ENCODE results near the gene HDGFL3.
"Not testable (repeated sequence)": the region's sequence is repeated elsewhere in the genome, so short reads cannot be mapped to it uniquely, and the experiment has no call there.

The HDGFL3 gene

GRCh38 chr15:83193721-83194120 lies 13.9 kb downstream of the HDGFL3 start:
- no peak for DNase-seq

GRCh38 chr15:83192742-83193141 lies 14.9 kb downstream of the HDGFL3 start:
- DNase-seq: no peak

DNA sequence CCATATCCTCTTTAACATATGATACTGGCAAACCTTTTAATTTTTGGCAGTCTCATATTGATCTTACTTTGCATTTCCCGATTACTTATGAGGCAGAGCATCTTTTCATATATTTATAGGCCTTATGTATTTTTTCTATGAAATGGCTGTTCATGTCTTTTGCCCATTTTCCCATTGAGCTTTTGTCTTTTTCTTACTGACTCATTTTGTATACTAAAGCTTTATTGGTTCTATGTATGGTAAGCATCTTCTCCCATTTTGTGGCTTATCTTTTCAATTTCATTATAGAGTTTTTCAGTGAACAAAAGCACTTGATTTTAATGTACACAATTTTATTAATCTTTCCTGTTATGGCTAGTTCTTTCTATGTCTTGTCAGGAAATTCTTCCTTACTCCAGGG lies 17.2 kb downstream of the HDGFL3 start:
- no peak for DNase-seq

DNA sequence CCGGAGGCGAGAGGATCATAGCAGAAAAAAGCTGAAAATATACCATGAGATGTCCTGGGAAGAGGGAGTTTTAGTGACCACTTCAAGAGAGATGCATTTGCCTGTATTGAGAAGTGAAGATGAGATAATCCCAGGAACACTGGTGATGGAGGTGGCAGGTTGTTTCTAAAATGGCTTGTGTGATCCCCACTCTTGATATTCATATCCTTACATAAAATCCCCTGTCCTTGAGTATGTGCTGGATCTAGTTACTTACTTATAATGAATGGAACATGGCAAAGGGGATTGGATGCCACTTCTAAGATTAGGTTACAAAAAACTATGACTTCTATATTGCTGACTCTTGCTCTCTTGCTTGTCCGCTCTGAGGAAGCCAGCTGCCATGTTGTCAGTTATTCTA lies 22.1 kb downstream of the HDGFL3 start:
- DNase-seq: no peak

DNA sequence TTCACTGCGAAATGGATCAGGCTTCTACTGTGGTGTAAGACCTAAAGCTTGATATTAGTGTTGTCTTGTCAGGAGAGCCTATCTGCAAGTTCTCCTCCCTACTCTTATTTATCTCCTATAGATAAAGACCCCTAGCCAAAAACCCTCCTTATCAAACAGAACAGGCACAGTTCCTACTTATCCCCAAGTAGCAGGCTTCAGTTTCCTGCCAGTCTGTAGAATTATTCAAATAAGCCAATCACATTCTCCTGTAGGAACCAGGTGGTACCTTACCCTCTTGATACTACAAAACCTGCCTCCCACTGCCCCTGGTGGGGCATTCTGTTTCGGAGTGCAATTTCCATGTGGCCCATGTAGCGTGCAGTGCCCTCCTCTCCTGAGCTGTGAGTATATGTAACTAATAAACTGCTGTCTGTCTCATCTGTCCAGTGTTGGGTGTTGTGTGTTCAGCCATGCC lies 28.7 kb downstream of the HDGFL3 start:
- no peak for DNase-seq

DNA sequence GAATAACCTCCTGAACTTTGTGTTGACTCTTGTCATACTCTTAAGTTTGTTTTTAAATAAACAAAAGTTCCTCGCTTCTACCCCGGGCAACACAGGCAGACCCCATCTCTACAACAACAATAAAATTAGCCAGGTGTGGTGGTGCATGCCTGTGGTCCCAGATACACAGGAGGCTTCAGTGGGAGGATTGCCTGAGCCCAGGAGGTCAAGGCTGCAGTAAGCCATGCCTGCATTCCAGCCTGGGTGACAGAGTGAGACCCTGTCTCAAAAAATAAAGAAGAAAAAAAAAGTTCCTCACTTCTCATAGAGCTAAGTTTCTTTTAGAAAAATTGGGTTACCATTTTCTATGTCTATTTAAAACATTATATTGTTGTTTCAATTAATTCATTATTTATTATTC lies 29.2 kb downstream of the HDGFL3 start:
- DNase-seq: no peak

DNA sequence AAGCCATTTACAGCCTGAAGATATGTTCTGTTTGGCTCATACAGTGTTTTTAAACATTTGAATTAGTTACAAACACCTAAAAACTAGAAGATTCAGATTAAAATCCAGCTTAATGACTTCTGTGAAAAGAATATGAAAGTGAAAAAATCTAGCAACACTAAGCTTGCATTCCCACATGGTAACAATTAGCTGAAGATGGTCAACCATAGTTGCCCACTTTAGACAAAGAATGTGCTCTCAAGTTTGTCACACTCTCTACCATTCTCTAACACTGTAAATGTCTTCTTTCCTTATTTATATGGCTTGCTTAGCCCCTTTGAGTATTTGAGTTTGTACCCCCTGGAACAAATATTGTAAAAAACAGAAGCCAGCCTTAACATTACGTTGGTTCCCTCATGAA lies 32.7 kb downstream of the HDGFL3 start:
- DNase-seq: no peak

DNA sequence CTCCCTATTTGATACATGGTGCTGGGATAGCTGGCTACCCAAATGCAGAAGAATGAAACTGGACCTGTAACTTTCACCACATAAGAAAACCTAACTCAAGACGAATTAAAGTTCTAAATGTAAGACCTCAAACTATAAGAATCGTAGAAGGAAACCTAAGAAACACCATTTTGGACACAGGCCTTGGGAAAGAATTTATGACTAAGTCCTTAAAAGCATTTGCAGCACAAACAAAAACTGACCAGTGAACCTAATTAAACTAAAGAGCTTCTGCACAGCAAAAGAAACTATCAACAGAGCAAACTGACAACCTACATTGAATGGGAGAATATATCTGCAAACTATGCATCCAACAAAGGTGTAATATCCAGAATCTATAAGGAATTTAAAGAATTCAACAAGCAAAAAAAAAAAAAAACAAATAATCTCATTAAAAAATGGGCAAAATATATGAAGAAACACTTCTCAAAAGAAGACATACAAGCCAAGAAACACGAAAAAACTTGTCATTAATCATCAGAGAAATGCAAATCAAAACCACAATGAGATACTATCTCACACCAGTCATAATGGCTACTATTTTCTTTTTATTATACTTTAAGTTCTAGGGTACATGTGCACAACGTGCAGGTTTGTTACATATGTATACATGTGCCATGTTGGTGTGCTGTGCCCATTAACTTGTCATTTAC lies 37.0 kb downstream of the HDGFL3 start:
- no peak for DNase-seq

DNA sequence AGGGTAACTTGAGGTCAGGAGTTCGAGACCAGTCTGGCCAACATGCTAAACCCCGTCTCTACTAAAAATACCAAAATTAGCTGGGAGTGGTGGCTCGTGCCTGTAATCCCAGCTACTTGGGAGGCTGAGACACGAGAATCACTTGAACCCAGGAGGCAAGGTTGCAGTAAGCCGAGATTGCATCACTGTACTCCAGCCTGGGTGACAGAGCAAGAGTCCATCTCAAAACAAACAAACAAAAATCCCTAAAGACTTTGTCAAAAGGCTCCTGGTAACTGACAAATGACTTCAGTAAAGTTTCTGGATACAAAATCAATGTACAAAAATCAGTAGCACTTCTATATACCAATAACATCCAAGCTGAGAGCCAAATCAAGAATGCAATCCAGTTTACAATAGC lies 38.0 kb downstream of the HDGFL3 start:
- not testable (repeated sequence) for DNase-seq

DNA sequence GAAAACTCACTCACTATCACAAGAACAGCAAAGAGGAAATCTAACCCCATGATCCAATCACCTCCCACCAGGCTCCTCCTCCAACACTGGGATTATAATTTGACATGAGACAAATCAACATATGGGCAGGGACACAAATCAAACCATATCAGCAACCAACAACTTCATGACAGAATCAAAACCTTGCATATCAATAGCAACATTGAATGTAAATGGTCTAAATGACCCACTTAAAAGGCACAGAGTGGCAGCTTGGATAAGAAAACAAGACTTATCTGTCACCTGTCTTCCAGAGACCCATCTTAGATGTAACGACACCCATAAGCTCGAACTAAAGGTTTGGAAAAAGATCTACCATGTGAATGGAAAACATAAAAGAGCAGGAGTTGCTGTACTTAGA lies 40.8 kb downstream of the HDGFL3 start:
- no peak for DNase-seq

DNA sequence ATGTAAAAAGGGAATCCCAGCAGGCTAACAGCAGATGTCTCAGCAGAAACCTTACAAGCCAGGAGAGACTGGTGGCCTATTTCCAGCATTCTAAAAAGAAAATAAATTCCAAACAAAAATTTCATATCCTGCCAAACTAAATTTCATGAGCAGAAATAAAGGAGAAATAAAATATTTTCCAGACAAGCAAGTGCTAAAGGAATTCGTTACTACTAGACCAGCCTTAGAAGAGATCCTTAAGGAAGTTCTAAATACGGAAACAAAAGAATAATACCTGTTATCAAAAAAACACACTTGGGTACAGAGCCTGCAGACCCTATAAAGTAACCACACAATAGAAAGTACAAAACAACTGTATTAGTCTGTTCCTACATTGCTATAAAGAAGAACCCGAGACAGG lies 41.4 kb downstream of the HDGFL3 start:
- no peak for DNase-seq

DNA sequence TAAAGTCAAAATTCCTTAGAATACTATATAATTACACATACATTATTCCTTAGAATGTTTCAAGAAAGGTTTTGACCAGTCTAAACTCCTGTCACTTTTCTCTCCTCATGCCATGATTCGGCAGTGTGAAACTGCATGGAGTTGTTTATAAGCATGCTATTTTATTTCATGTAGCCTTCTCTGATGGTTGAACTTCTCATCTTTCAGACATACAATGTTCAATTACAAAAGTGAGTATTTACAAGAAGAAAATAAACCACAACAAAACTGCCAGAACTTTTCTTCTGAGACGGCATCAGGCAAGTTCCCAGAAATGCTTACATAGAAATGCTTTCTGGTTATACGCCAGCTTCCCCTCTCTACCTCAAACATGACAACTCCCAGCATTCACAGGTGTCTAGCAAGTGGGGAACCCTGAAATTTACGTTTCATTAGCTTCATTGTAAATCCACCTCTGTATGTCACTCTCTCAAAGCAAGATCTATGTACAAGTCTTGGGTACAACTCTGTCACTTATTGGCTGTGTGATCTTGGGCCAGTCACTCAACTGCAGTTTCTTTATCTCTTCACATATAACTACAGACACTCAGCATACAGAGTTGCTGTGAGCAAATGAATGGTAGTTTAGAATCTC lies 42.7 kb downstream of the HDGFL3 start:
- DNase-seq: no peak

DNA sequence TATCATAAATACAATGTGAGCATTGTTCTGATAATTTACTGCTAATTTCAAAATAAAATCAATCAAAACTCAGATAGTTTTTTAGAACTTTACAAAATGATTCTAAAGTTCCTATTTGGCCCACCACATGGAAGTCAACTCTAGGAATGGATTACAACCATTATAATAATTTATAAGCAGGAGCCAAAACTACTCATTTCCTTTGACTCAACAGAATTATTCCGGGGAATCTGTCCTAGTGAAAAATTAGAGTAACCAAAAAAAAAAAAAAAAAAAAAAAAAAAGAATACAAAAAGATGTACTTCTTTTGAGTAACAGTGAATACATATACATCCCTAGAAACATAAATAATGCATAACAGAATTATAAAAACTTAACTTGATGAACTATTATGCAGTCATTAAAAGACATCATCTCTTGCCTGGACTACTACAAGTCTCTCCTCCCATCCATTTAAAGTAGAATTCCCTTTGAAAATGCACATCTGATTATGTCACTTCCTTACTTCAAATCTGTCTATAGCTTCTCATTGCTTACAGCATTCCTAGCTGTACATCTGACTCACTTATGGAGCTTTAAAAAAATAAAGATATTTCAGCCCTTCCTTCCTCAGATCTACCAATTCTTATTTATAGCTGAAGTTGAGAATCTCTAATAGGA lies 43.4 kb downstream of the HDGFL3 start:
- DNase-seq: no peak

DNA sequence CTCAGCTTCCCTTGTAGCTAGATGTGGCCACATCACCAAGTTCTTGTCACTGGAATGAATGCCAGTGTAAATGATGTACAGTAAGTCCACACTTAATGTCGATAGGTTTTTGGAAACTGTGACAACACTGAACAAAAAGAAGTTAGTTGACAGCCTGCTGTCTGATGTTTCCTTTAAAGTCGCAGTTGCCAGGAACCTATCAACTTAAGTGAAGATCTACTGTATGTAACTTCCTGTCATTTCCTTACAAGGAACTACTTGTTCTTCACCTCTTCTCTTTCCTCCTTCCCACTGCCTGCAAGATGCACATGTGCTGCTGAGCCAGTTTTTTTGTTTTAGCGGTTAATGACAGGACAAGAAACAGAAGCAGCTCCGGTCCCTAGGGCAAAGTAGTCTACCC lies 44.6 kb downstream of the HDGFL3 start:
- DNase-seq: no peak

GRCh38 chr15:83160741-83161140 lies 46.9 kb downstream of the HDGFL3 start:
- no peak for DNase-seq

DNA sequence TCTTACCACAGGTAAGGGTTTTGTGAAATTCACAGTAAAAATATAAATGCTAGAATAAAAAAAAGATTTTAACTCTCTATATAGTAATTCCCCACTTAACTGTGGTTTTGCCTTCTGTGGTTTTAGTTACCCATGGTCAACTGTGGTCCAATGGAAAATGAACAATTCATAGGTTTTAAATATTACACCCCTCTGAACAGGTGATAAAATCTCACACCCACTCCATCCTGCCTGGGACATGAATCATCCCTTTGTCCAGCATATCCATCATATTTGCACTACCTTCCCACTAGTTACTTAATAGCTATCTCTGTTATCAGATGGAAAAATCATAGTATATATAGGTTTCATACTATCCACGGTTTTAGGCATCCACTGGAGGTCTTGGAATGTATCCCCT lies 49.2 kb downstream of the HDGFL3 start:
- DNase-seq: no peak

DNA sequence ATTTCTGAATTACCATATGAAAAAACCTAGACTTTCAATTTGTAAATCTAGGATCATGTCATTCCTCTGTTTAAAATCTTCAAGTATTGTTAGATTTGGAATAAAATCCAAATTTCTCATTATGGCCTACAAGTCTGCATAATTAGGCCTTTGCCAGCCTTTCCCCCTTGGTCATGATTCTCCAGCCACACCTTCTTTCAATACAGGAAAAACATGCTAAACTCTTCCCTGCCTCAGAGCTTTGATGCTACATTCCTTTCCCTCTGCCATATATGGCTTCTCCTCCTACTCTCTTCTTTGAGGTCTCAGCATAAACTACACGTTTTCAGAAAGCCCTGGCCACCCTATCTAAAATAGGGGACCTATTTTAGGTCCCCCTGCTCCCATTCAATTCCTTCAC lies 51.7 kb downstream of the HDGFL3 start:
- no peak for DNase-seq

DNA sequence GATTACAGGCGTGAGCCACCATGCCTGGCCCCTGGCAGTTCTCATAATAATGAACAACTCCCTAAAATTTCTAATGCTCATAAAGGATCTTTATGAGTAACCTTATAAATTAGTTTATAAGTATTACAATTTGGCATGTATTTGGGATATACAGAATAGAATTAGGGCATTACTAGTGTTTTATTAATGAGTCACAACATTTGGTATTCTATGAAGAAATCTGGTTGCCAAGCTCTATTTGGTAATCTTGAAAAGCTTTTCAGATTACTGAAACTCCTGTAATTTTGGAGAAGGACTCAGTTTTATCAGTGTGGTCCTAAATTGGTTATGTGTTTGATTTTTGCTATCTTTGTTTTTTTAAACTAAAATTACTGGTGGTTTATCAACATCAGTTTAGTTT lies 54.3 kb downstream of the HDGFL3 start:
- DNase-seq: no peak

- no peak for DNase-seq
Observed at GRCh38 chr15:83144771-83145170, 62.9 kb downstream of the HDGFL3 start.

DNA sequence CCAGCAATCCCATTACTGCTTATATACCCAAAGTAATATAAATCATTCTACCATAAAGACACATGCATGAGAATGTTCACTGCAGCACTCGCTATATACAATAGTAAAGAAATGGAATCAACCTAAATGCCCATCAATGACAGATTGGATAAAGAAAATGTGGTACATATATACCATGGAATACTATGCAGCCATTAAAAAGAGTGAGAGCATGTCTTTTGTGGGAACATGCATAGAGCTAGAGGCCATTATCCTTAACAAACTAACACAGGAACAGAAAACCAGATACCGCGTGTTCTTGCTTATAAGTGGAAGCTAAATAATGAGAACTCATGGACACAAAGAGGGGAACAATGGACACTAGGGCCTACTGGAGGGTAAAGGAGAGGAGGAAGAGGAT lies 65.5 kb downstream of the HDGFL3 start:
- not testable (repeated sequence) for DNase-seq

- DNase-seq: no peak
Observed at GRCh38 chr15:83132861-83133523, 74.6 kb downstream of the HDGFL3 start.

DNA sequence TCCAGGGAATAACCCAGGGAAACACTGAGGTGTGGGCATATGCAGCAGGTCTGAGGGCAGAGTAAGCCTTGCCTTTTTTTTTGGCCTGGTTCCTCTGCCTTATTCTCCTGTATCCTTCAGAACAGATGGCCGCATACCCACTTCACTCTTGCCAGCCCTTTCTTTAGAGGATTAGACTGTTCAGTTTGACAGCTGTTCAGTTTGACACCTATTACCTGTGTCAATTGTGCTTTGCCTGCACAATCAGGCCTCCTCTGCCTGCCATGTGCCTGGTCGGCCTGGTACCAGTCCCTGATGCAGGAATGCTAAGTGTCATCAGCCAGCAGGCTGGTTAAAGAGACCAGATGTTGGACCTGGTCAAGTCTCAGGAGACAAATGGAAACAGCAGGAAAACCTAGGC lies 77.8 kb downstream of the HDGFL3 start:
- DNase-seq: no peak

DNA sequence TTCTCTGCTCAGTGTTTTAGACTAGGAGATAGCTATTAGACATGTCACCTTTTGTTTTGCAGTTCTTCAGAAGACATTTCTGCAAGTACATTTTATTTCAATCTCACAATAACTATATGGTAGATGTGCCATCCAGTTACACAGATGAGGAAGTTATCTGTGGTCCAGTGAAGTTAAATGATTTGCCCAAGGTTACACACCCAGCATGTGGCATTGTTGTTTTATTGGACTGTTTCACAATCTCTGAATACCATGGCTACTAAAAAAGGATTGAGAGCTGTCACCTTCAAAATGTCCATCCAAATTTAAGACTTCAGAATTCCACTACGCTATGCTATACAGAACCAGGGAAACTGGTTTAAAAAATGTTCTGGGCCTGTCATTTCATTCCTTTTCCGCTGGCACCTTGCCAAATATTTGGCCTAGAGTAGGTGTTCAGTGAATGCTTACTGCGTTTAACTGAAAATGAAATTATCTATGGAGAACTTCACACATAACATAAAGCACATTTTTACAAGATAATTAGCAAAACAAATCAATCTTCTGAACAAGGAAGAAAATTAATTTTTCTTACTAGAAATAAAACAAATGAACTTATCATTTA lies 80.0 kb downstream of the HDGFL3 start:
- no peak for DNase-seq
